ENCODE measurements around the gene PKIG.

GRCh38 chr20:44630297-44630696 is 47.9 kb downstream of the PKIG start:
- TF ChIP-seq CTCF (IDR thresholded peaks at IDR 0.05), result no peak
- no peak for TF ChIP-seq POLR2A (IDR thresholded peaks at IDR 0.05)
